HFFc6 (cell line): ENCODE data around the gene UQCRQ. TPM values are rescaled to one million over a fixed set of nuclear protein-coding genes. Genes with fewer than 3 reads are reported as not detected.
A peak's percentile ranks its signal among the peaks of the same experiment; 100 is the strongest.

ENCODE experiments used
- DNase-seq: peaks from one replicate; pipeline ENCODE4 v3.0.0-alpha.2; 2018
- H3K27ac Mint-ChIP-seq: 2 replicates; pipeline ENCODE4 v1.8.0; 2020; ENCODE audit warnings: mild to moderate bottlenecking, mixed read lengths
- H3K27me3 Mint-ChIP-seq: 2 replicates; pipeline ENCODE4 v1.8.0; 2021; ENCODE audit warnings: mild to moderate bottlenecking, moderate library complexity, mixed read lengths; ENCODE audit not compliant: insufficient read depth
- H3K36me3 Mint-ChIP-seq: 2 replicates; pipeline ENCODE4 v1.8.0; 2021; ENCODE audit warnings: low read depth, mixed read lengths
- H3K4me1 Mint-ChIP-seq: 2 replicates; pipeline ENCODE4 v1.8.0; 2020; ENCODE audit warnings: low read depth, mixed read lengths
- H3K4me3 Mint-ChIP-seq: 2 replicates; pipeline ENCODE4 v1.8.0; 2020; ENCODE audit warnings: mild to moderate bottlenecking, moderate library complexity, mixed read lengths
- H3K9me3 Mint-ChIP-seq: 2 replicates; pipeline ENCODE4 v1.8.0; 2020; ENCODE audit warnings: mild to moderate bottlenecking, mixed read lengths
- total RNA-seq, 6 experiments: library from RNA; stranded (reverse); fragmentation: NEBNext Ultra II Directional; extraction: Animal tissue kit (Norgen Biotek cat#: 25700); gene quantifications; 2 replicates in 1 of 6; 3 replicates in 5 of 6; pipeline ENCODE4 v1.2.3, GENCODE V29; 2021
- TF ChIP-seq, protein P1 (sequence below): fragments of 200-600 bp; sonication (generic); IDR thresholded peaks from 2 replicates; pipeline ENCODE4 v1.5.0; 2021; ENCODE audit warnings: antibody characterized with exemption, mild to moderate bottlenecking

UQCRQ gene
- total RNA-seq, 6 experiments from 2014 or later = 501 to 678 (median 615) TPM

DNA sequence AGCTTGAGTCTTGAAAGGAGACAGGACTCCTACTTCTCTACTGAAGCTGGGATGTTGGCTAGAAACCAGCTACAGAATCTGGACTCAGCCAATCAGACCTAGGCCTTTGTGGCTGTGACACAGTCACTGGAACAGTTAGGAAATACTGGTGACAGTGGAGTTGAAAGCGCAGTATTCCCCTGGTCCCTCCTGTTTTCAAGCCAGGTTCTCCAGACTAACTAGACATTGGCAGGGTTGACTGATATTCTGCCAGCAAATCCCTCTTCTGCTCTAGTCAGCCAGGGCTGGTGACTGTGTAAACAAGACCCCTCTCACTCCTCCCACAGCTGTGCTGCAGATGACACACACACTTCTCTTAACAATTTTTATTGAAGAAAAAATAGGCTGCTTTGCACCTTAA, 44.7 kb upstream of the UQCRQ start:
- Mint-ChIP-seq H3K27me3 (peaks cover 1% of the 10 kb centered on the region; the same call in 1 of the 2 replicates), H3K4me3 (no peak overlapping the region), H3K9me3 (no peaks in the 10 kb centered on the region), H3K36me3 (no peaks in the 10 kb centered on the region), H3K4me1 (peaks cover 6% of the 10 kb centered on the region), H3K27ac (no peak overlapping the region)
- TF ChIP-seq, protein P1, sequence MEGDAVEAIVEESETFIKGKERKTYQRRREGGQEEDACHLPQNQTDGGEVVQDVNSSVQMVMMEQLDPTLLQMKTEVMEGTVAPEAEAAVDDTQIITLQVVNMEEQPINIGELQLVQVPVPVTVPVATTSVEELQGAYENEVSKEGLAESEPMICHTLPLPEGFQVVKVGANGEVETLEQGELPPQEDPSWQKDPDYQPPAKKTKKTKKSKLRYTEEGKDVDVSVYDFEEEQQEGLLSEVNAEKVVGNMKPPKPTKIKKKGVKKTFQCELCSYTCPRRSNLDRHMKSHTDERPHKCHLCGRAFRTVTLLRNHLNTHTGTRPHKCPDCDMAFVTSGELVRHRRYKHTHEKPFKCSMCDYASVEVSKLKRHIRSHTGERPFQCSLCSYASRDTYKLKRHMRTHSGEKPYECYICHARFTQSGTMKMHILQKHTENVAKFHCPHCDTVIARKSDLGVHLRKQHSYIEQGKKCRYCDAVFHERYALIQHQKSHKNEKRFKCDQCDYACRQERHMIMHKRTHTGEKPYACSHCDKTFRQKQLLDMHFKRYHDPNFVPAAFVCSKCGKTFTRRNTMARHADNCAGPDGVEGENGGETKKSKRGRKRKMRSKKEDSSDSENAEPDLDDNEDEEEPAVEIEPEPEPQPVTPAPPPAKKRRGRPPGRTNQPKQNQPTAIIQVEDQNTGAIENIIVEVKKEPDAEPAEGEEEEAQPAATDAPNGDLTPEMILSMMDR = no peak
- DNase-seq = peak; percentile 13

DNA sequence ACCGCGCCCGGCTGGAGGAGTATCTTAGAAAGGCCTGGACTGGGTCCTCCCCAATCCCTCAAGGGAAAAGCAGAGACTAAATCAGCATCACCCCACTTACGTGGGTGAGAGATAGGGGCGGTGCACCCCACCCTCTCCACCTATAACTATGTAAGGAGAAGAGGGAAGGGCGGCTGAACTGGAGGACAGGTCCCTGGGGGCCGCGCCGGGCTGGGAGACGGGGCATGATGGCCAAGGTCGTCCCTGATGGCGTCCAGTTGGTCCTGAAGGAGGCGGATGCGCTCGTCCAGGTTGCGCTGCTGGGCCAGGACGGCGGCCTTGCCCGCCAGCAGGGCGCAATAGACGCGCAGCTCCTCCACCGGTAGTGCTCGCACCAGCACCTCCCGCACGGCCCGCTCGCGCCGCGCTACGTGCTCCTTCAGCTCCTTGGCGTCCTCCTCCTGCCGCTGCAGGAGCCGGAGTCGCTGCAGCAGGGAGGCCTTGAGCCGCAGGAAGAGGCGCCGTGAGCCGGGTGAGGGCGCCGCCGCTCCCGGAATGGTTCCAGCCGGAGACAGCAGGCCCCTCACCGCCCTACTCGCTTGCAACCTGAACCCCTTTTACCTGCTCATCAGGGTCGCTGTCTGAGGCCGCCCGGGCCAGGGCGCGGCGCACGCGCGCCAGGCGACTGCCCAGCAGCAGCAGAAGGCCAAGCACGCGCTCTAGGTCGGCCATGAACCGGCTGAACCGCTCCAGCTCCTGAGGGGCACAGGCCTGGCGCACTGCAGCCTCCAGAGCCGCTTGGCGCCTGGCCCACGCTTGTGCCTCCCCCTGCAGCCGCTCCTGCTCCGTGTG, 43.6 kb upstream of the UQCRQ start:
- DNase-seq = no peak
- Mint-ChIP-seq H3K4me1 (peaks cover 6% of the 10 kb centered on the region), H3K4me3 (no peak overlapping the region), H3K9me3 (no peaks in the 10 kb centered on the region), H3K36me3 (no peaks in the 10 kb centered on the region), H3K27ac (no peak overlapping the region), H3K27me3 (peaks cover 1% of the 10 kb centered on the region; the same call in 1 of the 2 replicates)
- TF ChIP-seq, protein P1 = no peak

DNA sequence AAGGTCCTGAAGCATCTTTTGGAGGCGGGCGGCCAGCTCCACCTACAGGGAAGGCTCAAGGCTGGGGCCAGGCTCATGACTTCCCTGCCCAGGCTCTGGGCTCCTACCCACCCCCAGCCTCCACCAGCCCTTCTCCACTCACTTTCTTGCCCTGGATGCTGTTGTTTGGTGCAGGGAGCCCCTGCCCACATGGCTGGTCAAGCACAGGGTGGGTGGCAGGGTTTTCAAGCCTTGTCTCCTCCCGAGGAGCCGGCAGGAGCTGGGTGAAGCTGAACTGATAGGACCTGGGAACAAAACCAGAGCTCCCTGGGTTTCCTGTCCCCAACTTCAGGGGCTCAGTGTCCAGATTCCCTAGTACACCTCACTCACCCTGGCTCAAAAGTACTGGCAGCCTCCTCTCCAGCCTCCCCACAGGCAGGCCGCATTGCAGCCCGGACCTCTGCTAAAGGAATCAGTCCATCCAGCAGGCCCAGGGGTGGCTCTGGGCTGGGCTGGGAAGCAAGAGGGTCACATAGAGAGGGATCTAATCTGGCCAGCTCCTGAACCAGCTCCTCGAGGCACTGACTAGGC, 42.9 kb upstream of the UQCRQ start:
- Mint-ChIP-seq H3K27me3 (peaks cover 1% of the 10 kb centered on the region; the same call in 1 of the 2 replicates), H3K4me3 (no peak overlapping the region), H3K27ac (no peak overlapping the region), H3K36me3 (no peaks in the 10 kb centered on the region), H3K9me3 (no peaks in the 10 kb centered on the region), H3K4me1 (peaks cover 6% of the 10 kb centered on the region)
- TF ChIP-seq, protein P1 = no peak
- DNase-seq = no peak

DNA sequence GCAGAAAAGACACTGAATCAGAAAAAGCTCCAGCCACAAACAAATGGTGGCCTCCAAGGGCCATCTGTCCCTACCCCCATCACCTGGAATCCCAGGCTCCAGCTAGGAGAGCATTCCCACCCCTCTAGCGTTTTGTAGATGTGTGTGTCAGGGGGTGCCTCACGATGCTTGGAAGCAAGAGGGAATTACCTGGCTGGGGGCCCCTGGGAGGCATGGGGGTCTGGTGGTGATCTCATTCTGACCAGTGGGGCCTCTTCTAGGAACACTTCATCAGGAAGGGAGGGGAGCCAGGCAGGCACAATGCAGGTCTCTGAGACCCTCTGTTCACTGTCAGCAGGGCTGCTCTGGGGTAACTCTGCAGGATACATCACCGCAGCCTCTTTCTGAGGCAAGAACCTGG, 42.0 kb upstream of the UQCRQ start:
- H3K36me3 Mint-ChIP-seq = no peaks in the 10 kb centered on the region
- H3K27ac Mint-ChIP-seq = no peak overlapping the region
- H3K4me1 Mint-ChIP-seq = peaks cover 13% of the 10 kb centered on the region
- H3K27me3 Mint-ChIP-seq = peaks cover 3% of the 10 kb centered on the region; the same call in 1 of the 2 replicates
- no peak for DNase-seq
- no peak overlapping the region for H3K4me3 Mint-ChIP-seq
- no peaks in the 10 kb centered on the region for H3K9me3 Mint-ChIP-seq
- TF ChIP-seq, protein P1 = no peak

DNA sequence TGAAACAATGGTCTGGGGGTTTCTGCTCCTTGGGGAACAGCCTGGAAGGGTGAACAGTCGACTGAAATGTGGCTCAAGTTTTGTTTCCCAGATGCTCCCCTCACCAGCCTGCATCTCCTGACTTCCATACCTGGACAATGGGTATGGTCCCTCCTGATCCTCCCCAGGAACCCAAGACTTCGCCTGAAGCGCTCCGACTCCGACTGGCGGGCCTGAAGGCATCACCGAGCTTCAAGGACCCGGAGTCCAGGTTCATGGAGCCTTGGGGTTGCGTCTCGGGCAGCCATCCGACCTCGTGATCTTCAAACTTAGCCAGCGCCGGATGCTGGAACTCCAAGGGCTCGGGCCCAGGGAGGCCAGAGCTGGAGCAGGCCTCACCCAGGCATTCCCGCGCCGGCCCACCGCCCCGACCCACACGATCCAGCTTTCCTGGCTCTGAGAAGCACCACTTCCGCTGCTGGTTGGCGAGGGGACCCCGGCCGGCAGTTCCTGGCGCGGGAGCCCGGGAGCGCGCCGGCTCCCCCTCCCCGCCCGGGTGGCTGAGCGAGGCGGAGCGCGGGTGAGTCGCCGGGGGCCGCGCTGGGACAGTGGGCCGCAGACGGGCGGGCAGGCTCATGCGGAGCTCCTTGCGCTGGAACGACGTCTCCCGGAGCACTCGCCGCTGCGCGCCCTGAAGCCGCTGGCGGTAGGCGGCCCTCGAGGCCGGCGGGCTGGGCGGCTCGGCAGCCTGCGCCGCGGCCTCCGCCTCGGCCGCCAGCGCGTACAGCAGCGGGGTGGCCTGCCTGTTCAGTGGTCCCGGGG, 41.2 kb upstream of the UQCRQ start:
- H3K27ac Mint-ChIP-seq = no peak overlapping the region
- peaks cover 10% of the 10 kb centered on the region for H3K4me1 Mint-ChIP-seq
- H3K9me3 Mint-ChIP-seq = no peaks in the 10 kb centered on the region
- H3K4me3 Mint-ChIP-seq = no peak overlapping the region
- TF ChIP-seq, protein P1 = no peak
- DNase-seq = no peak
- H3K27me3 Mint-ChIP-seq = peaks cover 3% of the 10 kb centered on the region; the same call in 1 of the 2 replicates
- H3K36me3 Mint-ChIP-seq = no peaks in the 10 kb centered on the region
